Colonic mucosa (tissue), 4 donors: ENCODE results near the gene DLG2. TPM values are rescaled to one million over a fixed set of nuclear protein-coding genes. Genes with fewer than 3 reads are reported as not detected.
"Not testable (repeated sequence)": the region's sequence is repeated elsewhere in the genome, so short reads cannot be mapped to it uniquely, and the experiment has no call there.

Experiments used
- DNase-seq: peaks from one replicate; pipeline ENCODE4 v3.0.0-alpha.2; 2020
- H3K27ac ChIP-seq: fragments of 200-600 bp; one replicate; pipeline ENCODE4 v1.8.0; 2021
- H3K27me3 ChIP-seq: fragments of 200-600 bp; one replicate; pipeline ENCODE4 v1.8.0; 2021
- H3K36me3 ChIP-seq: fragments of 200-600 bp; one replicate; pipeline ENCODE4 v1.8.0; 2021
- H3K4me1 ChIP-seq: fragments of 200-600 bp; one replicate; pipeline ENCODE4 v1.8.0; 2021; ENCODE audit warnings: mild to moderate bottlenecking
- H3K4me3 ChIP-seq: fragments of 200-600 bp; one replicate; pipeline ENCODE4 v1.8.0; 2021
- H3K9ac ChIP-seq, 2 donors: one replicate each; pipeline ENCODE4 v1.7.0; 2013; ENCODE audit warnings: control low read depth in 2 of 2, low read depth in 2 of 2, low read length in 2 of 2
- H3K9me3 ChIP-seq: fragments of 200-600 bp; one replicate; pipeline ENCODE4 v1.8.0; 2021
- intact Hi-C: fragments of 100-400 bp; cut with DNase I; formaldehyde crosslinking; loops from one replicate; pipeline ENCODE4 v1.14.1; 2022
- total RNA-seq, 2 donors: library from RNA; stranded (reverse); fragmentation: NEBNext Ultra II Directional in 1 of 2; extraction: Animal tissue kit (Norgen Biotek cat#: 25700) in 1 of 2; gene quantifications; one replicate each; pipeline ENCODE4 v1.2.1, GENCODE V29; 2021
- TF ChIP-seq, protein P1 (sequence below): fragments of 200-600 bp; IDR thresholded peaks from one replicate; pipeline ENCODE4 v1.8.0; 2022; ENCODE audit warnings: antibody characterized with exemption, mild to moderate bottlenecking
- donor health status: healthy.
- donor health status: DM: no; HTN: no; CAD: no.
- donor health status: DM: no; HTN: no; CAD: no.

The DLG2 gene
- total RNA-seq: 1 to 10 TPM; 1.4 to 3.3 TPM

DNA sequence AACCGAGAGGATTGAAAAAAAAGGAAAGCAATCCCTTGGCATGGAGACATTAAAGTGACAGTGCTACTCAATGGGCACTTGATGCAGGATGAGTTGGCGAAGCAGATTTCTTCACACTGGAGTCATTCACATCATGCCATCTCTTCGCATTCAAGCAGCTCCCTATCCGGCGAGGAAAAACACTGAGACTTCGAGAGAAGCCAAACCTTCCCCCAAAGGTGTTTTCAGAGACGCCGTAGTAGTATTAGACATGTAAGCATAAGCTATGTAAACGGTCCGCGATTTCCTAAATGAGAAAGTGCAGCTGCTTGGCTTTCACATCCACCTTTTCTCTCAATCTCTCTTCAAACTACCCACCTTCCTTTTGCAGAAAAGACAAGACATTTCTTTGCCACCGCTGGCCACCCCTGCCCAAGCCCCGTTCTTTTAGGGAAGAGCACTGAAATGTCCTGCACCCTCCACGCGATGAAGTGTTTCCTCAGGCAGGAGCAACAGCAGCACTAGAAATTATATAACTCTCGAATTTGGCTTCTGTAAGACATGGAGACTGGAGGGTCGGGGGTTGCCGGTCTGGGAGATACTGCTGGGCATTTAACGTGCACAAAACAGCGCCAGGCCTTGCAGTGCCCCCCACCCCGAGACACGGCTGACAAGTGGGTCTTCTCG is at the start of gene DLG2:
TSS of gene DLG2 (minus strand) at position 13 of the 666 bp plus-strand sequence.
- Histone ChIP-seq H3K9ac (peak within 1 kb of the TSS; percentile 90 to 93), H3K4me1 (peaks cover 6% of the 10 kb centered on the region), H3K36me3 (no peaks in the 10 kb centered on the region), H3K27me3 (no peaks in the 10 kb centered on the region), H3K27ac (peak within 1 kb of the TSS; percentile 85), H3K9me3 (no peaks in the 10 kb centered on the region), H3K4me3 (peak within 1 kb of the TSS; percentile 58)
- DNase-seq: peak; percentile 39
- TF ChIP-seq, protein P1, sequence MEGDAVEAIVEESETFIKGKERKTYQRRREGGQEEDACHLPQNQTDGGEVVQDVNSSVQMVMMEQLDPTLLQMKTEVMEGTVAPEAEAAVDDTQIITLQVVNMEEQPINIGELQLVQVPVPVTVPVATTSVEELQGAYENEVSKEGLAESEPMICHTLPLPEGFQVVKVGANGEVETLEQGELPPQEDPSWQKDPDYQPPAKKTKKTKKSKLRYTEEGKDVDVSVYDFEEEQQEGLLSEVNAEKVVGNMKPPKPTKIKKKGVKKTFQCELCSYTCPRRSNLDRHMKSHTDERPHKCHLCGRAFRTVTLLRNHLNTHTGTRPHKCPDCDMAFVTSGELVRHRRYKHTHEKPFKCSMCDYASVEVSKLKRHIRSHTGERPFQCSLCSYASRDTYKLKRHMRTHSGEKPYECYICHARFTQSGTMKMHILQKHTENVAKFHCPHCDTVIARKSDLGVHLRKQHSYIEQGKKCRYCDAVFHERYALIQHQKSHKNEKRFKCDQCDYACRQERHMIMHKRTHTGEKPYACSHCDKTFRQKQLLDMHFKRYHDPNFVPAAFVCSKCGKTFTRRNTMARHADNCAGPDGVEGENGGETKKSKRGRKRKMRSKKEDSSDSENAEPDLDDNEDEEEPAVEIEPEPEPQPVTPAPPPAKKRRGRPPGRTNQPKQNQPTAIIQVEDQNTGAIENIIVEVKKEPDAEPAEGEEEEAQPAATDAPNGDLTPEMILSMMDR: no peak
- intact Hi-C loops: no loop called here

DNA sequence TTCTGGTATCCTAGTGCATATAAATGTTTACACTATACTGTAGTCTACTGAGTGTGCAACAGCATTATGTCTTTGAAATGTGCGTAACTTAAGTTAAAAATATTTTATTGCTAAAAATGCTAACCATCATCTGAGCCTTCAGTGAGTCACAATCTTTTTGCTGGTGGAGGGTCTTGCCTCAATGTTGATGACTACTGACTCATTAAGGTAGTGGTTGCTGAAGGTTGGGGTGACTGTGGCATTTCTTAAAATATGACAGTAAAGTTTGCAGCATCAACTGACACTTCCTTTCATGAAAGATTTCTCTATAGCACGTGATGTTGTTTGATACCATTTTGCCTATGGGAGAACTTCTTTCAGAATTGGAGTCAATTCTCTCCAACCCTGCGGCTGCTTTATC is 46.2 kb upstream of the DLG2 start:
- DNase-seq: no peak
- Histone ChIP-seq H3K4me1 (no peaks in the 10 kb centered on the region), H3K9ac (no peak overlapping the region), H3K9me3 (no peaks in the 10 kb centered on the region), H3K4me3 (no peak overlapping the region), H3K36me3 (no peaks in the 10 kb centered on the region), H3K27ac (no peak overlapping the region), H3K27me3 (no peaks in the 10 kb centered on the region)
- TF ChIP-seq, protein P1: no peak
- intact Hi-C loops: no loop called here

DNA sequence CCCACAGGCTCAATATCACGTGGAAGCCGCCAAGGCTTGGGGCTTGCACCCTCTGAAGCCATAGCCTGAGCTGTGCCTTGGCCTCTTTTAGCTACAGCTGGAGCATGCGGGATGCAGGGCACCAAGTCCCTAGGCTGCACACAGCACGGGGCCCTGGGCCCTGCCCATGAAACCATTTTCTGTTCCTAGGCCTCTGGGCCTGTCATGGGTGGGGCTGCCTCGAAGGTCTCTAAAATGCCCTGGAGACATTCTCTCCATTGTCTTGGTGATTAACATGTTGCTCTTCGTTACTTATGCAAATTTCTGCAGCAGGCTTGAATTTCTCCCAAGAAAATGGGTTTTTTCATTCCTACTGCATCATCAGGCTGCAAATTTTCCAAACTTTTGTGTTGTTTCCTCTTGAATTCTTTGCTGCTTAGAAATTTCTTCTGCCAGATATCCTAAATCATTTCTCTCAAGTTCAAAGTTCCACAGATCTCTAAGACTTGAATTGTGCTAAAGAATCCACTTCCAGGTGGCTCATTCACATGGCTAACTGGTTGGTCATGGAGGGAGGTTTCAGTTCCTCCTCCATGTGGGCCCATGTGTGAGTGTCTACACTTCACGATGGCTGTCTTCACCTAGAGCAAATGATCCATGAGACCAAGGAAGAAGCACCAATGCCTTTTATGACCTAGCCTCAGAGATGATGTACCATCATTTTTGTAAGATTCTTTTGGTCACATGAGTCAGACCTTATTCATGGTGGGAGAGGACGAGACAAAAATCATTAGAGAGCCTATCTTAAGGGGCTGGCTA is 45.2 kb upstream of the DLG2 start:
- H3K9ac ChIP-seq: no peak overlapping the region

DNA sequence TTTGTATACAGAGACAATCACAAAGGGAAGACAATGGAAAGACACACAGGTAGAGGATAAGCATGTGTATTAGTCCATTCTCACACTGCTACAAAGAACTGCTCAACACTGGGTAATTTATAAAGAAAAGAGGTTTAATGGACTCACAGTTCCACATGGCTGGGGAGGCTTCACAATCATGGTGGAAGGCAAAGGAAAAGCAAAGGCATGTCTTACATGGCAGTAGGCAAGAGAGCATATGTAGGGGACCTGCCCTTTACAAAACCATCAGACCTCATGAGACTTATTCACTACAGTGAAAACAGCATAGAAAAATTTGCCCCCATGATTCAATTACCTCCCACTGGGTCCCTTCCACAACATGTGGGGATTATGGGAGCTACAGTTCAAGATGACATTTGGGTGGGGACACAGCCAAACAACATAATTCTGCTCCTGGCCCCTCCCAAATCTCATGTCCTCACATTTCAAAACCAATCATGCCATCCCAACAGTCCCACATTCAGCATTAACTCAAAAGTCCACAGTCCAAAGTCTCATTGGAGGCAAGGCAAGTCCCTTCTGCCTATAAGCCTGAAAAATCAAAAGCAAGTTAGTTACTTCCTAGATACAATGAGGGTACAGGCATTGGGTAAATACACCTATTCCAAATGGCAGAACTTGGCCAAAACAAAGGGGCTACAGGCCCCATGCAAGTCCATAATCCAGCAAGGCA is 44.0 kb upstream of the DLG2 start:
- H3K4me1 ChIP-seq, intact Hi-C loops, H3K9ac ChIP-seq, H3K9me3 ChIP-seq, H3K36me3 ChIP-seq, H3K4me3 ChIP-seq, H3K27ac ChIP-seq, DNase-seq, H3K27me3 ChIP-seq: not testable (repeated sequence)

More for the DNA sequence above, 45.2 kb upstream of the DLG2 start:
- Histone ChIP-seq H3K36me3 (no peaks in the 10 kb centered on the region), H3K9me3 (no peaks in the 10 kb centered on the region), H3K4me3 (no peak overlapping the region), H3K4me1 (no peaks in the 10 kb centered on the region), H3K27ac (no peak overlapping the region), H3K27me3 (no peaks in the 10 kb centered on the region)
- intact Hi-C loops: no loop called here
- TF ChIP-seq, protein P1: no peak
- DNase-seq: no peak

DNA sequence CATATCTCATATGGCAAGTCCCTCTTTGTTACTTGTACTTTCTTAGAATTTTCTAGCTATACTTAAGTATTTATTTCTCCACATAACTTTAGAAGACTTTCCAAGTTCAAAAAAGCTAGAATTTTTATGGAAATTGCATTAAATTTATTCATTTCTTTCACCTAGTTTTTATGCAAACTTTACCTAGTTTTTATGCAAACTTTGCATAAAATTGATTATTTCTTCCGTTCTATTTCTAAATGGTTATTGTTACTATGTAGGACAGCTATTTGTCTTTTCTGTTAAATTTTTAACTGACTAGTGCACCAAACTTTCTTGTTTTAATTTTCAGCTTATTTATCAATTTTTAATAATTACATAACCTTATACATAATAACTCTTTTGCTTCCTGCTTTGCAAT is 41.0 kb upstream of the DLG2 start:
- Histone ChIP-seq H3K9me3 (no peaks in the 10 kb centered on the region), H3K4me3 (no peak overlapping the region), H3K36me3 (no peaks in the 10 kb centered on the region), H3K4me1 (no peaks in the 10 kb centered on the region), H3K27me3 (no peaks in the 10 kb centered on the region), H3K9ac (no peak overlapping the region), H3K27ac (no peak overlapping the region)
- no peak for DNase-seq
- intact Hi-C loops: no loop called here
- TF ChIP-seq, protein P1: no peak
